Activated T-cell treated with anti-CD3 and anti-CD28 coated beads, Interleukin-2, amount 50 U/mL, for 72 hours (primary cell): ENCODE data around the gene ENPEP. TPM values are rescaled to one million over a fixed set of nuclear protein-coding genes. Genes with fewer than 3 reads are reported as not detected.

Experiments used
- ATAC-seq, 2 donors: fragments of 150-1000 bp; cut with Tn5 transposase; replicated peaks in 1 of 2; 2 replicates each; pipeline ENCODE4 v1.10.0; 2021; ENCODE audit warnings: moderate library complexity in 2 of 2, mild to moderate bottlenecking in 1 of 2
- DNase-seq, 2 donors: peaks; one replicate each; pipeline ENCODE4 v3.0.0; 2021 to 2022; ENCODE audit warnings: mixed read lengths in 1 of 2
- H3K27ac Mint-ChIP-seq: one replicate; pipeline ENCODE4 v1.8.0; 2022; ENCODE audit warnings: mild to moderate bottlenecking, moderate library complexity, mixed read lengths
- H3K27me3 Mint-ChIP-seq: one replicate; pipeline ENCODE4 v1.8.0; 2022; ENCODE audit warnings: low read depth, mixed read lengths
- H3K36me3 Mint-ChIP-seq, 2 donors: one replicate each; pipeline ENCODE4 v1.8.0; 2022; ENCODE audit warnings: mixed read lengths in 2 of 2, mild to moderate bottlenecking in 1 of 2; ENCODE audit not compliant: insufficient read depth in 2 of 2
- H3K4me1 Mint-ChIP-seq: one replicate; pipeline ENCODE4 v1.8.0; 2022; ENCODE audit warnings: low read depth, mixed read lengths
- H3K4me3 Mint-ChIP-seq, 2 donors: one replicate each; pipeline ENCODE4 v1.8.0; 2022; ENCODE audit warnings: mild to moderate bottlenecking in 2 of 2, mixed read lengths in 2 of 2, moderate library complexity in 2 of 2
- H3K9me3 Mint-ChIP-seq, 2 donors: one replicate each; pipeline ENCODE4 v1.8.0; 2022; ENCODE audit warnings: mixed read lengths in 2 of 2
- total RNA-seq, 2 donors: library from RNA; stranded (reverse); gene quantifications; one replicate each; pipeline ENCODE4 v1.2.3, GENCODE V29; 2022

The ENPEP gene
- total RNA-seq, 2 donors from 2014 or later: 0.84 TPM; not detected in 1

DNA sequence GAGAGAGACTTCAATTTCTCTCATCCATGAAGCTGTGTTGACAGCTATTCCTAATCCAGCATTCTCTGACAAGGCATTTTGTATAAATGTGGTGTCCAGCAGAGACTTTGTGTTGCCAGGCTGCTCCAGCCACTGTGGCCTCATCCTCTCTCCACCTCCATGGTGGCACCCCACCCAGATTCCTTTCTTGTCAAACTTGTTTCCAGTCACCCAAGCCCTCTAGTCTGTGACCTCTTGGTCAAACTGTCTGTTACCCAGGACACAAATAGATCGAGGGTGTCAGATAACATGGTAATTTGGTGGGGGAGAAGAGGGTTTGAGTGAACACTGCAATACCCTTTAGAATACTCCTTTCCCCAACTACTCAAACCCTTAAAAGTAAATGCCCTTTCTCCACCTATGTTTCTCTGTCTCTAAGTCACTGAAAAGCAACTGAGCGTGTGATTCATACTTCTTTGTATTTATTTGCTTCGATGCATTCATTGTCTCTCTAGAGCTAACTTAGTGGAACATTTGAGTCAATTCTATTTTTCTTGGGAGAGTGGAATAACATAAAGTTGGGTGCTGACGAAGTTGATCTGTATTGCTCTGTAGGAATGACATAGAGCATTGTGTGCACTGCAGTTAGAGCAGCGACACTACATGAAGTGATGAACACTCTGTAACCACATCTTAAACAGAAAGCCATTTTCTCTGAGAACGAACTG is 133.2 kb downstream of the ENPEP start:
- ATAC-seq: no peak
- H3K4me3 Mint-ChIP-seq: no peak overlapping the region
- H3K36me3 Mint-ChIP-seq: no peaks in the 10 kb centered on the region
- no peak overlapping the region for H3K27ac Mint-ChIP-seq
- DNase-seq: no peak
- H3K27me3 Mint-ChIP-seq: peaks cover 55% of the 10 kb centered on the region
- no peaks in the 10 kb centered on the region for H3K9me3 Mint-ChIP-seq
- H3K4me1 Mint-ChIP-seq: no peaks in the 10 kb centered on the region

DNA sequence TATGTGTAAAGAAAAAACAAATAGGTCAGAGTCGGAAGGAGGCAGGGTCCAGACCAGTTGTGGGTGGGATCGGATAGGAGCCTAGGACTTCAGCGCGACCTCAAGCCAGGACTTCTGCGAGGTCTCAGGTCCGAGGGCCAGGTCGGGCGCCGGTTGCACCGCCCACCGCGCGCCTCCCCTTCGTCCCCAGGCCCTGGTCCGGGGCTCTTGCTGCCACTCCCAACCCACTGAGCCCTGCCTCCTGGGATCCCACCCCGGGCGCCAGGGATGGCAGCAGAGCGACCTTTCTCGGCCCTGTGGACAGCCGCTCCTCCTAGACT is 134.6 kb downstream of the ENPEP start:
- no peak for ATAC-seq
- peaks cover 69% of the 10 kb centered on the region for H3K27me3 Mint-ChIP-seq
- no peaks in the 10 kb centered on the region for H3K9me3 Mint-ChIP-seq

DNA sequence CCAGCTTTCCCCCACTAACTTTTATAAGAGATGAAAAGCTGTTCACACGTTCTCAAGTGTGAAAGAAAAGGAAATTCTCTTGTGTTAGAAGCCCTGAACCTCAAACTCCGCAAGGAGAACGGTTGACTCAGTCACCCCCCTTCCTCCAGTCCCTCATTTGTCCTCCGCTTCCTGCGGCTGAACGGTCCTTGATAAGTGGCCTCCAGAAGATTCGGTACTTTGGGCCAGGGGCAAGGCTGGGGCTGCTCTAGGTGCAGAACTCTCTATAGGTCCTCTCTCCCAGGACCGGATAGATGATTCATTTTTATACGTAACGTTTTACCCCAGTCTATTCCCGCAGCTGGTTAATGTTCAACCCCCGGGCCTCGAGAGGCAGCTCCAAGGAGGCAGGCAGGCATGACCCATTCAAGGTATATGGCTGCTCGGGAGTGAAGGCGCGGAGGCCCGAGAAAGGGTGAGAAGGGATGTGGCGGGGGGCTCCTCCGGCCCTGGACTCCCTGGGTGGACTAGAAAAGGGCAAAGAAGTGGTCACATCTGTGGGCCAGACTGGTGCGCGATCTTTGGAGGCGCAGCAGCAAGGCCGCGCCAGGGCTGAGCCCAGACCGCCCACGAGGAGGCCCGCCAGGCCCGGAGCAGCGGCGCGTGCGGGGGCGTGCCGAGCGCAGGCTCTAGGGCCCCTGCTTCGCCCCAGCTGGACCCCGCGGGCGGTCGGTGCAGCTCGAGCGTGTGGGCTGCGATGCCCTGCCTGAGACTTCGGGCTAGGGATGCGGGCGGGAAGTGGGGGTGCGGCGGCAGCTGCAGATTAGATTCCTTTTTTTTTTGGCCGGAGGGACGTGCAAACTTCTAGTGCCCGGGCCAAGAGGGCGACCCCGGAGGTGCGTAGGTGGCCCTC is 135.2 kb downstream of the ENPEP start:
- ATAC-seq (peak; percentile 39 to 40), DNase-seq (no peak)
- H3K9me3 Mint-ChIP-seq: no peaks in the 10 kb centered on the region
- H3K27me3 Mint-ChIP-seq: peaks cover 75% of the 10 kb centered on the region
- peaks cover 0 to 5% of the 10 kb centered on the region in 2 donors for H3K36me3 Mint-ChIP-seq
- H3K27ac Mint-ChIP-seq: no peak overlapping the region
- peak overlapping the region in 1 of 2 donors; percentile 14 for H3K4me3 Mint-ChIP-seq
- peaks cover 8% of the 10 kb centered on the region for H3K4me1 Mint-ChIP-seq

More for the DNA sequence above, 134.6 kb downstream of the ENPEP start:
- peaks cover 1% of the 10 kb centered on the region for H3K4me1 Mint-ChIP-seq
- H3K4me3 Mint-ChIP-seq: no peak overlapping the region
- peaks cover 0 to 2% of the 10 kb centered on the region in 2 donors for H3K36me3 Mint-ChIP-seq
- DNase-seq: no peak
- H3K27ac Mint-ChIP-seq: no peak overlapping the region

DNA sequence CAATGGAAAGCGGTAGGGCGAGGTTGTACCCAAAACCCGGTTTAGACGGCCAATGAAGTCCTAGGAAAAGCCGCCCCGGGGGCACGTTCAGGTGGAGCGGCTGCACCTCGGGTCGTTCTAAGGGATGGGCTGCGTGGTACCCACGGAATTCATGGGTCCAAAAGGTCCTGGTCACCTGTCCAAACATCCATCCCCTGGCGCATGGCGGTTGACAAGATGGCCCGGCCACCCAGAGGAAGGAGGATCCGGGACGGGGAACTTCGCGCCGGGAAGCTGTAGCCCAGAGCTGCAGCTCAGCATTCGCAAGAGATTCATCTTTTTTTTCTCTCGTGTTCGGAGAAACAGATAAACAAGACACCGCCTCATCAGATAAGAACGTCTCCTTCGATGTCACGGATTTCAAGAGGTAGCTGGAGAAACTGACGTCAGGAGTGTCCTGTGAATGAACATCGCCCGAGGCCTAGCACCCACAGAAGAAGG is 136.1 kb downstream of the ENPEP start:
- no peak for ATAC-seq
- Mint-ChIP-seq H3K4me1 (peaks cover 10% of the 10 kb centered on the region), H3K27me3 (peaks cover 83% of the 10 kb centered on the region), H3K9me3 (no peaks in the 10 kb centered on the region), H3K36me3 (peaks cover 0 to 5% of the 10 kb centered on the region in 2 donors), H3K4me3 (no peak overlapping the region), H3K27ac (no peak overlapping the region)
- DNase-seq: no peak

DNA sequence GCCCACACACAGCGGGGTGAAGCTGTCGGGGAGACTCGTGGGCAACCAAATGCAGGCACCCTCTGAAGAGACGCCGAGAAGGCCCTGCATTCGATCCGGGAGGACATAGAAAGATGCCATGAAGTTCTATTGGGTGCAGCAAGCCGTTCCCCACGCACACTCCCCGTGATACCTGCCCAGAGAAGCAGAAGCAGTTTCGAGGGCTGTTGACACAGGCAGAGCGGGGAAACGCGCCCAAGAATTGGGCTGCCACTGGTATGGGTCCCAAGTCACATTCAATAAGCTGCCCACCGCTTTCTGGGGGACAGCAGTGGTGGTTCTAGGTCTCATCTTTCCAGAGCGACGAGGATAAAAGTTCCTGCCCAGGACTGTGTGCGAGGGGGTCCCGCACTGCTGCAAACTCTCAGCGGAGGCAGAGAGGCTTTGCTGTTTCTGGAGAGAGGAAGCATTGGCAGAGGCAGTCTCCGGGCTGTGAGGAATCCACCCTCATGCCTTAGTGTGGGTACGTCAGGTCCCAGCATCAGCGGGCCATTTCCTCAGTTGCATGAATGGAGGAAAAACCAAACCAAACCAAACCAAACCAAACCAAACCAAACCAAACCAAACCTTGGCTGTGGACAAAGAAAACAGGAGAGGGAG is 136.8 kb downstream of the ENPEP start:
- peaks cover 0 to 5% of the 10 kb centered on the region in 2 donors for H3K36me3 Mint-ChIP-seq
- H3K27me3 Mint-ChIP-seq: peaks cover 90% of the 10 kb centered on the region
- no peak overlapping the region for H3K4me3 Mint-ChIP-seq

DNA sequence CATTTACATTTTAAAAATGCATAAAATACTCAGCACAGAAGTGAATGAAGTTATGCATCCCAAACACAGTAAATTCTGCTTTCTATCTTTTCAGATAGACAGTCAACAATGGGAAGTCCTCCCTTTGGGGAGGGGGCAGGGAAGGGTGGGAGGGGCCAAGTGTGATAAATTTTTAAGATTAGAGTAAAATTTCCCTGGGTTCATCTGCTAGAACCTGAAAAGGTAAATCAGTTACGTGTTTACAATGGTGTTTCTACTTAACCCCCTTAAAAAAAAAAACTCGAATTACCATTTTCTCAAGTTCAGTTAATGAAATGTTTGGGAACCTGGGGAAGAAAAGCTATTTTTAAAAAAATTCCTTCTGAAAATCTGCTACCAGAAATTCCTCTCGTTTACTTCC is 137.8 kb downstream of the ENPEP start:
- no peak for DNase-seq
- Mint-ChIP-seq H3K4me3 (no peak overlapping the region), H3K36me3 (peaks cover 2 to 5% of the 10 kb centered on the region in 2 donors), H3K9me3 (no peaks in the 10 kb centered on the region), H3K27me3 (peaks cover 90% of the 10 kb centered on the region), H3K27ac (no peak overlapping the region), H3K4me1 (peaks cover 19% of the 10 kb centered on the region)
- ATAC-seq: no peak

More for the DNA sequence above, 136.8 kb downstream of the ENPEP start:
- ATAC-seq: no peak
- Mint-ChIP-seq H3K4me1 (peaks cover 10% of the 10 kb centered on the region), H3K27ac (no peak overlapping the region), H3K9me3 (no peaks in the 10 kb centered on the region)
- DNase-seq: no peak

DNA sequence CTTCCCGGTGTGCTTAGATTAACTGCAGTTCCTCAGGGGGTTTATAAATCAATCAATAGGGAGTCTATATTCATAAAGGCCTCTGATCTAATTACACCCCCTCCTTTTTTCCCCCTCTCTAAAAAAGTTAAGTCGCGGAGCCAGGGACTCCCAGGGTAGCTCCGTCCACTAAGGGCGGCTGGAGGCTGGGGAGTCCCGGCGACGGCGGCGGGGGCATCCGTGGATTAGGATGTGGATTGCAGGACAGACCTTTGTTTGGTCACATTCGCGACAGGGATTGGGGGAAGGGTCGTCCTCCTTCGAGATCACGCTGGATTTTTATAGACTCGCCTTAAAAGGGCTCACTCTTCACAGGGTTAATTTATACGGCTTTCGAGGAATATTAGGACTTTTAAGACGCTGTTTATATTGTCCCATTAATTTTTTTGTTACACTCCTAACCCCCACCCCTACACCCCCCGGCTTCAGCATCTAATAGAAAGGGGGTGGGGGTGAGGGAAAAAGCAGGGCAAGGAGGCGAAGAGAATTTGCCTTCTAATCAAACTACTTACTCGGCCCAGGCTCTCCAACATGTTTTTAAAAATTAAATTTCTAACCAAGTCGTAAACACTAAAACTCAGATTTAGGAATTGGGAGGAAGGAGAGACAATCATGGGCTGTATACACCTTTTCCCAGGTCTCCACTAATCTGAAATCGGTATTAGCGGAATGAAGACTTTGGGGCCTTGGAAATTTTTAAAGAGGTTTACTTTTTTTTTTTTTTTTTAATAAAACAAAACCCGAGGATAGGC is 138.4 kb downstream of the ENPEP start:
- peaks cover 3 to 5% of the 10 kb centered on the region in 2 donors for H3K36me3 Mint-ChIP-seq
- H3K4me1 Mint-ChIP-seq: peaks cover 20% of the 10 kb centered on the region
- H3K4me3 Mint-ChIP-seq: no peak overlapping the region
- H3K27me3 Mint-ChIP-seq: peaks cover 90% of the 10 kb centered on the region
- ATAC-seq (no peak), DNase-seq (no peak)
- no peaks in the 10 kb centered on the region for H3K9me3 Mint-ChIP-seq
- H3K27ac Mint-ChIP-seq: no peak overlapping the region

Other genes with a start within 250 kb of the ENPEP start
- under 1 TPM in 1 of 2 donors, not detected in 1; 0.31 TPM for gene PITX2, start 146.9 kb downstream of the ENPEP start, total RNA-seq